LHCN-M2 (cell line): ENCODE results near the gene GBF1. TPM values are rescaled to one million over a fixed set of nuclear protein-coding genes. Genes with fewer than 3 reads are reported as not detected.
A peak's percentile ranks its signal among the peaks of the same experiment; 100 is the strongest.
"Not testable (repeated sequence)": the region's sequence is repeated elsewhere in the genome, so short reads cannot be mapped to it uniquely, and the experiment has no call there.

Experiments used
- DNase-seq: peaks from one replicate; pipeline ENCODE4 v3.0.0-alpha.2; 2012; ENCODE audit warnings: low read depth
- total RNA-seq: library from RNA; depleted of rRNA; stranded (reverse); fragments of >200 nt; gene quantifications from 2 replicates; pipeline ENCODE4 v1.2.3, GENCODE V29; 2014

Gene GBF1
- total RNA-seq, 1 experiment from 2014 or later, result 43.9 TPM

DNA sequence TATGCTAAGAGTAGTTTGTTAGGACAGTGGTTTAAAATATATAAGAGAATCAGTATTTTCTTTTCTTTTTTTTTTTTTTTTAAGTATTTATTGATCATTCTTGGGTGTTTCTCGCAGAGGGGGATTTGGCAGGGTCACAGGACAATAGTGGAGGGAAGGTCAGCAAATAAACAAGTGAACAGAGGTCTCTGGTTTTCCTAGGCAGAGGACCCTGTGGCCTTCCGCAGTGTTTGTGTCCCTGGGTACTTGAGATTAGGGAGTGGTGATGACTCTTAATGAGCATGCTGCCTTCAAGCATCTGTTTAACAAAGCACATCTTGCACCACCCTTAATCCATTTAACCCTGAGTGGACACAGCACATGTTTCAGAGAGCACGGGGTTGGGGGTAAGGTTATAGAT, 55.6 kb downstream of the GBF1 start:
- DNase-seq, result not testable (repeated sequence)

- not testable (repeated sequence) for DNase-seq
Observed at GRCh38 chr10:102301332-102301731, 56.0 kb downstream of the GBF1 start.

- peak; percentile 69 for DNase-seq
Observed at GRCh38 chr10:102302611-102303010, 57.3 kb downstream of the GBF1 start.

DNA sequence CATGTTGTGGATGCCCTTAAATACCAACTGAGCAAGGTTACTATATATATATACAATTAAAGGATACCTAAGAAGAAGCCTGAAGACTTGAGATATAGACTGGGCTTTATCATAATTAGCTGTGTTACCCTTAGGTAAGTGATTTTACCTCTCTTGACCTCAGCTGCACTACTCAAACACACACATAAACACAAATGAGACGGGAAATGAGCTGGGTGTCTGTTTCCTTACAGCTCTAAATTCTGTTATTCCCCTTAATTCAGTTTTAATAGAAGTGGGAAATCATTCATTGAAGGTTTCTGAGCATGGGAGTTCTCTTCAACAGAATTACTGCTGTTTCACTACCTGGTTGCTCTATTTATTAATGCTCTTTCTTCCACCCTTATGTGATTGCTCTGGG, 60.7 kb downstream of the GBF1 start:
- DNase-seq, result no peak

GRCh38 chr10:102306710-102307109, 61.4 kb downstream of the GBF1 start:
- DNase-seq, result no peak

DNA sequence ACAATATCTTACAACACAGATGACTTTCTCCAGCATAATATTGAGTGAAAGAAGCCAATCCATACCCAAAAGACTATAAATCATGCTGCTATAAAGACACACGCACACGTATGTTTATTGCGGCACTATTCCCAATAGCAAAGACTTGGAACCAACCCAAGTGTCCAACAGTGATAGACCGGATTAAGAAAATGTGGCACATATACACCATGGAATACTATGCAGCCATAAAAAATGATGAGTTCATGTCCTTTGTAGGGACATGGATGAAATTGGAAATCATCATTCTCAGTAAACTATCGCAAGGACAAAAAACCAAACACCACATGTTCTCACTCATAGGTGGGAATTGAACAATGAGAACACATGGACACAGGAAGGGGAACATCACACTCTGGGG, 63.0 kb downstream of the GBF1 start:
- not testable (repeated sequence) for DNase-seq

- no peak for DNase-seq
Observed at GRCh38 chr10:102309236-102309635, 63.9 kb downstream of the GBF1 start.

- DNase-seq, result no peak
Observed at GRCh38 chr10:102309916-102310315, 64.6 kb downstream of the GBF1 start.

- DNase-seq, result peak; percentile 63
Observed at GRCh38 chr10:102310361-102311024, 65.2 kb downstream of the GBF1 start.

GRCh38 chr10:102311025-102311420, 65.7 kb downstream of the GBF1 start:
- no peak for DNase-seq

GRCh38 chr10:102312683-102313082, 67.4 kb downstream of the GBF1 start:
- DNase-seq, result peak; percentile 60

DNA sequence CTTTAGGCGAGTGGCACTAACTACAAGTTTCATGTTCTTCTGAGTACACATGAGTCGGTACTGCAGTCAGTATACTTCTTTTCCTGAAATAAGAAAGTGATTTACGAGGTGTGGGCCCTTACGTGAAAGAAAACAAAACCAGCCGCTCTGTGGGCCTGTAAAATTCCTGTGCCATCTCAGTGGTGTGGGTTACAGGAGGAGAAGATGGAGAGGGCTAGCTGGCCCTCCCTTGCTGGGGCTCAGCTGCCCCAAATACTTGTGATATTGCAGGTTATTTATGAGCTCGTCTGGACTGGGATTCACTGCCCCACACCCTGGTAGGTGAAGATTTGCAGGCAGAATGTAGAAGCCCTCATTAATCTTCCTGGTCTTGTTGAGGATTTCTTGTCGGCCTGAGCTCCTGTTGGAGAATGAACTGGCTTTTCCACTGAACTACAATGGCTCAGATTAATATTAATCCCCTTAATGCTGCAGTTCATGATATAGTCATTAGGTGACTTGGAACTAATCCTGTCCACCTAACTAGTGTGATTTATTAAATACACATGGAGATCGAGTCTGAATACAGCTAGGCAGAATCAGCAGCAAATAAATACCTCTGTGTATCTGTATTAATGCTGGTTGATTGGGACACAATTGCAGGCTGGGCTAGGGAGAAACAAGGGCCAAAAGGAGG, 68.0 kb downstream of the GBF1 start:
- DNase-seq, result peak; percentile 29

- DNase-seq, result no peak
Observed at GRCh38 chr10:102314801-102315200, 69.5 kb downstream of the GBF1 start.

DNA sequence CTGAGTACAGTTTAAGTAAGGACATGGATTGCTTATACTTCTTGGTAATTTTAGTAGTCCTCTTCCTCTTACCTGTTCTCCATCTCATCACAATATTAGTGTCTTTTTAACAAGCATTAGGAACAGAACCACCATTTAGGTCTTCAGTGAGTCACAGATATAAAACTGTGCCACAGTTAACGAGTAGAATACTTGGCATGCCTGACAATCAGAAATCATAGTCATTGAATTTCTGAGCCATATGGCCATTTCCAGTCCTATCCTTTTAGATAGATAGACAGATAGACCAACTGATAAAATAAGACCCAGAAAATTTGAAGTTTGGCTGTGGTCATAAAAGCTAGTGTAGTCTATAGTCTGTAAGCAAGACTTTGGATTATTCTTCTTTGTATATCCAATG, 71.1 kb downstream of the GBF1 start:
- DNase-seq, result no peak

DNA sequence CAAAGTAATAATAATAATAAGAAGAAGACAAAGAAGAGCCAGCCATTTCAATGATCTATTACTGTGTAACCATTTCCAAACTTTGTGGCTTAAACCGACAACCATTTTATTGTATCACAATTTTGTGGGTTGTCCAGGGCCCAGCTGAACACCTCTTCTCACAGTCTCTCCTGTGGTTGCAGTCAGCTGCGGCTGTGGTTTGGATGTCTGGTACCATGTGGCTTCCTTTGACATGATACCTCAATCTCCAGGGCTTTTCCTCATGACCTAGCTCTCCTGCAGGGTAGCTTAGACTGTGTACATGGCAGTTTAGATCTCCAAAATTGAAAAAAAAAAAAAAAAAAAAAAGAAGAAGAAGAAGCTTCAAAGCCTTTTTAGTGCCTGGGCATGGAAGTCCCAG, 77.6 kb downstream of the GBF1 start:
- DNase-seq, result peak; percentile 94

DNA sequence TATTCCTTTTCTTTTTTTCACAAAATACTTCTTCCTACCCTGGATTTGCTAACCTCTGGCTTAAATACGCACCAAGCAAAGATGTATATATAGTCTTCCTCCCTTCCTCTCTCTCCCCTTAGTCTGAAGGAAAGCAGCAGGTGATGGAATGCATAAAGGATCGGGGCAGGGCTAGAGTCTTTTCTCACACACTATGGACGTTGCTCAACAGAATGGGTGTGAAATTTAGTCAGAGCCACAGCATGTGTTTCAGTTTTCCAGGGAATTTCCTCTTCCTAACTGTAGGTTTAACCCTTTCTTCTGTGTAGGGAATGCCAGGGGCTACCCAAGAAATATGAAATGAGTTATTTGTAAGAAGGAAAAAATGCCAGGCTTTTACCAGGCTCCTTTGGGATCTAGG, 78.7 kb downstream of the GBF1 start:
- DNase-seq, result peak; percentile 91

DNA sequence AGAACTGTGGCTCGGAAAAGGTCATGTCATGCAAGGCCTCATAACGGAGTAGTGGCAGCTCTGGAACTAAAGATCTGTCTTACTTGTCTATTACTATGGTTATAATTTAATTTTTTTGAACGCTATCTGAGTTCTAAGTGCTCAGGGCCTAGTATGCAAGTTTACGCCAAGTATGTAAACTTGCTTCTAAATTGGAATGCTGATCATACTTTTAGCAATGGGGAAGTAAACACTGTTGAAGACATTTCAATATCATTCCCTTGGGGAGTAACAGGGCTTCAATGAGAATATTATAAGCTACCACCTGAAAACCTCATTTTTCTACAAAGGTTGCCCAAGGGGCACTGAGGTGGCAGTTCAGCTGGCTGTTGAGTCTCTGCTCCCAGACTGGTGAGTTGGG, 80.7 kb downstream of the GBF1 start:
- no peak for DNase-seq

- DNase-seq, result peak; percentile 66
Observed at GRCh38 chr10:102327002-102327401, 81.7 kb downstream of the GBF1 start.

- DNase-seq, result peak; percentile 61
Observed at GRCh38 chr10:102327641-102328040, 82.3 kb downstream of the GBF1 start.

GRCh38 chr10:102332772-102333171, 87.4 kb downstream of the GBF1 start:
- DNase-seq, result no peak

DNA sequence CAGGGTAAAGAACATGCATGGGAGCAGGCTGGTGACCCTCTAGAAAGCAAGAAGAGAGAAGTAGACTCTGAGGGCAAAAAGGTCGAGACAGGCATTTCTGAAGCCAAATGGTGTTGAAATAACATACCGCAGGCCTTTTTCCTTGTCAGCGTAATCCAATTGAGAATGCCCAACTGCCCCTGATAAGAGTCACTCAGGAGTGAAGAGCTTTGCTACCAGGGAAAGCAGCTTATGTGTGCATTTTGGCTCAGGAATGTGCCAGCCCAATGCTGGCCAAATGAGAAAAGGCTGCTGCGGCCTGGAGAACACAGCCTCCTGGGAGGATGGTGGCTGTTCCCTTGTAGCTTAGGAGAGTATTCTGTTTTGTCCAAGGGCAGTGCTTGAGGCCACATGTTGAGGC, 88.8 kb downstream of the GBF1 start:
- DNase-seq, result peak; percentile 78

DNA sequence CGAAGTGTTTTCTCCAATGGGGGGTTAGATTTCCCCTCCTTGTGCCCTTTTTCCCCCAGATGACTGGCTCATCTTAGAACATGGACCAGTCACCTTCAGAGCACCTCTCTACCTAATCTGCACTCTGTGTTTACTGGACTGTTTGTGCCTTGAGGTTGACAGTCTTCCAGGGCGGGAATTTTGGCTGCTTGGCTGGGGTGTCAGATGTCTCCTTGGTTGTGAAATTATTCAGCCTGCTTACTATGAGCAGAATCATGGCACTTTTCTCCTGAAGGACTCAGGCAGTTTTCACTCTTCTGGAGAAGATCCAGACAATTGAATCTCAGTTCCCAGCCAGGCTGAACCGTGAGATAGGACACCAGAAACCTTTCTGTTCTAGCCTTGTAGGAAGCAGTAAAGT, 89.9 kb downstream of the GBF1 start:
- no peak for DNase-seq

DNA sequence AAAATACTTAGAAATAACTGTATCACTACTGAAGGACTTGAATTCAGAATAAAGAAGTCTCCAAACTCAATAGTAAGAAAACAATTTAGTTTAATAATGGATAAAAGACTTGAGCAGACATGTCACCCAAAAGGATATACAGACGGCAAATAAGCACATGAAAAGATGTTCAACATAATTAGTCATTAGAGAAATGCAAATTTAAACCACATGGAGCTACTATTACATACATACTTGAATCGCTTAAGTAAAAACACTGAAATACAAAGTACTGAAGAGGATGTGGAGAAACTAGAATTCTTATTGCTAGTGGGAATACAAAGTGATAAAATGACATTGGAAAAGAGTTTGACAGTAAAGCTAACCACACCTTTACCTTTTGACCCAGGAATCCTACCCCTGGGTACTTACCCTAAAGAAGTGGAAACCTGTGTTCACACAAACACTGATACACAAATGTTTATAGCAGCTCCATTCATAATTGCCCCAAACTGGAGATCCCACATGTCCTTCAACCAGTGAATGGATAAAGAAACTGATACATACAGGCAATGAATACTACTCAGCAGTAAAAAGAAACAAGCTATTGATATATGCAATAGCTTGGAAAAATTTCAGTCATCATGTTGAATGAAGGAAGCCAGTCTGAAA, 95.8 kb downstream of the GBF1 start:
- DNase-seq, result no peak
